Measurements from ENCODE around the gene SHROOM1.
A peak's percentile ranks its signal among the peaks of the same experiment; 100 is the strongest.

The SHROOM1 gene

DNA sequence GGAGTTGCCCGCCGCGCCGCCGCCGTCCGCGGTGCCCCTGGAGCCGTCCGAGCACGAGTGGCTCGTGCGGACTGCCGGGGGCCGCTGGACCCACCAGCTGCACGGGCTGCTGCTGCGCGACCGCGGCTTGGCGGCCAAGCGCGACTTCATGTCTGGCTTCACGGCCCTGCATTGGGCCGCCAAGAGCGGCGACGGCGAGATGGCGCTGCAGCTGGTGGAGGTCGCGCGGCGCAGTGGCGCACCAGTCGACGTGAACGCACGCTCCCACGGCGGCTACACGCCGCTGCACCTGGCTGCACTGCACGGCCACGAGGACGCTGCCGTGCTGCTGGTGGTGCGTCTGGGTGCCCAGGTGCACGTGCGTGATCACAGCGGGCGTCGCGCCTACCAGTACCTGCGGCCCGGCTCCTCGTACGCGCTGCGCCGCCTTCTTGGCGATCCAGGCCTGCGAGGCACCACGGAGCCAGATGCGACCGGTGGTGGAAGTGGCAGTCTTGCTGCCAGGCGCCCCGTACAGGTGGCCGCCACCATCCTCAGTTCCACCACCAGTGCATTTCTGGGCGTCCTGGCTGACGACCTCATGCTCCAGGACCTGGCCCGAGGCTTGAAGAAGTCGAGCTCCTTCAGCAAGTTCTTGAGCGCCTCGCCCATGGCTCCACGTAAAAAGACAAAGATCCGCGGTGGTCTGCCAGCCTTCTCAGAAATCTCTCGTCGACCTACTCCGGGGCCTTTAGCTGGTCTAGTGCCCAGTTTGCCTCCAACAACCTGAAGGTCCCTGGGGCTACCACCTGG lies 15.7 kb downstream of the SHROOM1 start:
- no peak for TF ChIP-seq CTCF (IDR thresholded peaks at IDR 0.05; ENCODE audit: control insufficient read depth, extremely low read depth, insufficient read depth)
- no peak for DNase-seq (ENCODE audit: low read depth)
- no peak overlapping the region for H3K4me3 ChIP-seq (ENCODE audit: low read depth, low read length)

- TF ChIP-seq CTCF (IDR thresholded peaks at IDR 0.05; ENCODE audit: control insufficient read depth, extremely low read depth, insufficient read depth): no peak
- H3K4me3 ChIP-seq (ENCODE audit: low read depth, low read length): peak overlapping the region; percentile 42; the same call in 1 of the 2 replicates
- DNase-seq (ENCODE audit: low read depth): no peak
Measured at GRCh38 chr5:132813599-132814502, 16.6 kb downstream of the SHROOM1 start.

DNA sequence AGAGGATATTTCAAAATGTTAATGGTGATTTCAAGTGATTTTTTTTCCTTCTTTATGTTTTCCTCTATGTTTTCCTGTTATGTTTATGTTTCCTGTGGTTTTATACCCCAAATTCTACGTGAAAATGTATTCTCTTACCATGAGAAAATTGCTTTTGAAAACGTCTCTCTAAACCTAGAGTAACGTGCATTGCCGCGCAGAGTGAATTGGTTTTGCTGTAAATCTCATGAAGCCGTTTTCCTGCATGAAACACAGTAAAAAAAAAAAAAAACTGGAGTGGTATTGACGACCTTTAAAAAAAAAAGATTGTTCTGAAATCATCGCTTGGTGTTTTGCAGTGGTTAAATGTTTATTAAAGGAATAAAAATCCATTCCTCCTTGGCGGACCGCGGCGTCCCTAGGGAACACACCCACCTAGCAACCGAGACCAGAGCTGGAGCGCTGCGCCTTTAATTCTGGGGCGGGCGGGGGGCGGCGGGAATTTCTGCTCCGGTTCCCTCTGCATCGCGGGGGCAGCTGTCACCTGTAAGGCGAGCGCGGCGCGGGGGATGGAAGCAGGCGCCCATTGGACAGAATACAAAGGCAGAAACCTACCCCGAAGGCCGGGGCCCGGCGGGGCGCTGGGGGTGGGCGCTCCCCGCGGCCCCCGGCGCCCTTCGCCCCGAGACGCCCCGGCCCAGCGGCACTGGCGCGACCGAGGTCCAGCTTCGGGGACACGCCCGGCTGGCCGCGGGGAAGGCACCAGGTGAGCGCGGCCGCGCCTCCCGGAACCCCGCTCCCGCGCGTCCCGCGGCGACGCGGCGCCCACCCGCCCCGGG lies 17.5 kb downstream of the SHROOM1 start, which contains the start of gene SOWAHA:
Gene SOWAHA (plus strand): TSS at position 522 of the 818 bp plus-strand sequence. CDS start 320 bp downstream, outside the sequence.
- H3K4me3 ChIP-seq (ENCODE audit: low read depth, low read length): peak within 1 kb of the TSS; percentile 42
- no peak for DNase-seq (ENCODE audit: low read depth)
- TF ChIP-seq CTCF (IDR thresholded peaks at IDR 0.05; ENCODE audit: control insufficient read depth, extremely low read depth, insufficient read depth): no peak

- TF ChIP-seq CTCF (IDR thresholded peaks at IDR 0.05; ENCODE audit: control insufficient read depth, extremely low read depth, insufficient read depth): no peak
- no peak overlapping the region for H3K4me3 ChIP-seq (ENCODE audit: low read depth, low read length)
- DNase-seq (ENCODE audit: low read depth): no peak
Measured at GRCh38 chr5:132812123-132812765, 18.2 kb downstream of the SHROOM1 start.

GRCh38 chr5:132810605-132811004 lies 19.8 kb downstream of the SHROOM1 start:
- TF ChIP-seq CTCF (IDR thresholded peaks at IDR 0.05; ENCODE audit: control insufficient read depth, extremely low read depth, insufficient read depth): no peak
- DNase-seq (ENCODE audit: low read depth): no peak
- H3K4me3 ChIP-seq (ENCODE audit: low read depth, low read length): no peak overlapping the region

- no peak overlapping the region for H3K4me3 ChIP-seq (ENCODE audit: low read depth, low read length)
- no peak for DNase-seq (ENCODE audit: low read depth)
- no peak for TF ChIP-seq CTCF (IDR thresholded peaks at IDR 0.05; ENCODE audit: control insufficient read depth, extremely low read depth, insufficient read depth)
Measured at GRCh38 chr5:132808866-132809265, 21.6 kb downstream of the SHROOM1 start.

Data from LNCaP clone FGC (cell line).